ENCODE data around the gene UIMC1.

DNA sequence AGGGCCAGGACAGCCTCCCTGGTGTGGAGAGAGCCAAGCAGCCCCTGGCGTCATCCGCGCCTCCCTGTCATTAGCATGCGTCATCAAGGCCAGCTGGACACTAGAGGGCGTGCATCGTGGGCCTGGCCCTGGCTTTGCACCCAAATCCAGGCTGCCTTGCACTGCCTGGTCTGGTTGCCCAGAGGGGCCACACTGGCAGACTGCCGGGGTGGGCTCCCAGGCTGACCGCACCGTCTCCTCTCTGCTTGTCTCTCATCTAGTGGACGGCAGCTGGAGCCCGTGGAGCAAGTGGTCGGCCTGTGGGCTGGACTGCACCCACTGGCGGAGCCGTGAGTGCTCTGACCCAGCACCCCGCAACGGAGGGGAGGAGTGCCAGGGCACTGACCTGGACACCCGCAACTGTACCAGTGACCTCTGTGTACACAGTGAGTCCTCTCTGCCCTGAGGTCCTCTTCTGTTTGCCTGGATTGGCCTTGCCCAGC lies 136.4 kb downstream of the UIMC1 start:
- TF ChIP-seq, protein P1, sequence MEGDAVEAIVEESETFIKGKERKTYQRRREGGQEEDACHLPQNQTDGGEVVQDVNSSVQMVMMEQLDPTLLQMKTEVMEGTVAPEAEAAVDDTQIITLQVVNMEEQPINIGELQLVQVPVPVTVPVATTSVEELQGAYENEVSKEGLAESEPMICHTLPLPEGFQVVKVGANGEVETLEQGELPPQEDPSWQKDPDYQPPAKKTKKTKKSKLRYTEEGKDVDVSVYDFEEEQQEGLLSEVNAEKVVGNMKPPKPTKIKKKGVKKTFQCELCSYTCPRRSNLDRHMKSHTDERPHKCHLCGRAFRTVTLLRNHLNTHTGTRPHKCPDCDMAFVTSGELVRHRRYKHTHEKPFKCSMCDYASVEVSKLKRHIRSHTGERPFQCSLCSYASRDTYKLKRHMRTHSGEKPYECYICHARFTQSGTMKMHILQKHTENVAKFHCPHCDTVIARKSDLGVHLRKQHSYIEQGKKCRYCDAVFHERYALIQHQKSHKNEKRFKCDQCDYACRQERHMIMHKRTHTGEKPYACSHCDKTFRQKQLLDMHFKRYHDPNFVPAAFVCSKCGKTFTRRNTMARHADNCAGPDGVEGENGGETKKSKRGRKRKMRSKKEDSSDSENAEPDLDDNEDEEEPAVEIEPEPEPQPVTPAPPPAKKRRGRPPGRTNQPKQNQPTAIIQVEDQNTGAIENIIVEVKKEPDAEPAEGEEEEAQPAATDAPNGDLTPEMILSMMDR (conservative IDR thresholded peaks at IDR 0.05; ENCODE audit: low read depth, low read length), result peak; percentile 38
- TF ChIP-seq EZH2 (IDR thresholded peaks at IDR 0.05; ENCODE audit: borderline replicate concordance, low read depth, low read length, poor library complexity, severe bottlenecking), result no peak

Measured in A673 (cell line).